HG03064 (cell line): ENCODE data around the gene CS.

Experiments used
- ATAC-seq: cut with Tn5 transposase; IDR thresholded peaks from one replicate; pipeline ENCODE4 v1.9.1; 2021; ENCODE audit warnings: low read depth; ENCODE audit not compliant: unreplicated experiment

The CS gene

GRCh38 chr12:56222531-56222895 lies 77.6 kb downstream of the CS start:
- ATAC-seq: no peak

- ATAC-seq: peak; percentile 77
Observed at GRCh38 chr12:56221757-56222530, 78.2 kb downstream of the CS start, which contains the start of gene RNF41. TSS of gene RNF41 (minus strand) at chr12:56221922. CDS start at chr12:56214047, 7,875 bp downstream.
